NCI-H446 treated with DMSO at 0.1 percent for 48 hours (cell line): ENCODE measurements around the gene CDHR4.
"Not testable (repeated sequence)": the region's sequence is repeated elsewhere in the genome, so short reads cannot be mapped to it uniquely, and the experiment has no call there.

Experiments used
- DNase-seq: peaks from one replicate; lab custom pipeline; 2025; lab: John Stamatoyannopoulos, UW

CDHR4 gene

GRCh38 chr3:49799761-49800160, at the start of gene CDHR4:
Gene CDHR4, minus strand, starts transcription at chr3:49799873. Its CDS starts 61 bp downstream, at chr3:49799812.
- no peak for DNase-seq

- no peak for DNase-seq
Observed at GRCh38 chr3:49845694-49846093, 46.0 kb upstream of the CDHR4 start.

GRCh38 chr3:49844464-49845183, 45.0 kb upstream of the CDHR4 start:
- no peak for DNase-seq

- DNase-seq: no peak
Observed at GRCh38 chr3:49842843-49843517, 43.3 kb upstream of the CDHR4 start.

- no peak for DNase-seq
Observed at GRCh38 chr3:49841806-49842205, 42.1 kb upstream of the CDHR4 start.

GRCh38 chr3:49841126-49841696, 41.5 kb upstream of the CDHR4 start:
- DNase-seq: no peak

- no peak for DNase-seq
Observed at GRCh38 chr3:49840388-49840787, 40.7 kb upstream of the CDHR4 start.

- peak; percentile 10 for DNase-seq
Observed at GRCh38 chr3:49839193-49839809, 39.6 kb upstream of the CDHR4 start.

- no peak for DNase-seq
Observed at GRCh38 chr3:49831341-49831740, 31.7 kb upstream of the CDHR4 start.

GRCh38 chr3:49826016-49826415, 26.3 kb upstream of the CDHR4 start:
- DNase-seq: no peak

- not testable (repeated sequence) for DNase-seq
Observed at GRCh38 chr3:49823131-49823530, 23.5 kb upstream of the CDHR4 start.

GRCh38 chr3:49813497-49814174, 14.0 kb upstream of the CDHR4 start, which contains the start of gene UBA7:
Gene UBA7, minus strand, starts transcription at chr3:49813953. Its CDS starts 166 bp downstream, at chr3:49813787.
- DNase-seq: peak; percentile 11

- no peak for DNase-seq
Observed at GRCh38 chr3:49812916-49813496, 13.3 kb upstream of the CDHR4 start.

- DNase-seq: no peak
Observed at GRCh38 chr3:49807431-49808114, 7.9 kb upstream of the CDHR4 start.

- no peak for DNase-seq
Observed at GRCh38 chr3:49806850-49807249, 7.2 kb upstream of the CDHR4 start.

- no peak for DNase-seq
Observed at GRCh38 chr3:49805897-49806701, 6.4 kb upstream of the CDHR4 start.

- peak; percentile 61 for DNase-seq
Observed at GRCh38 chr3:49805367-49805782, 5.7 kb upstream of the CDHR4 start.

GRCh38 chr3:49804141-49805041, 4.7 kb upstream of the CDHR4 start:
- DNase-seq: no peak

- DNase-seq: no peak
Observed at GRCh38 chr3:49803465-49804140, 3.9 kb upstream of the CDHR4 start.
